ENCODE data around the gene LCMT2.
"Not testable (repeated sequence)": the region's sequence is repeated elsewhere in the genome, so short reads cannot be mapped to it uniquely, and the experiment has no call there.

LCMT2 gene

DNA sequence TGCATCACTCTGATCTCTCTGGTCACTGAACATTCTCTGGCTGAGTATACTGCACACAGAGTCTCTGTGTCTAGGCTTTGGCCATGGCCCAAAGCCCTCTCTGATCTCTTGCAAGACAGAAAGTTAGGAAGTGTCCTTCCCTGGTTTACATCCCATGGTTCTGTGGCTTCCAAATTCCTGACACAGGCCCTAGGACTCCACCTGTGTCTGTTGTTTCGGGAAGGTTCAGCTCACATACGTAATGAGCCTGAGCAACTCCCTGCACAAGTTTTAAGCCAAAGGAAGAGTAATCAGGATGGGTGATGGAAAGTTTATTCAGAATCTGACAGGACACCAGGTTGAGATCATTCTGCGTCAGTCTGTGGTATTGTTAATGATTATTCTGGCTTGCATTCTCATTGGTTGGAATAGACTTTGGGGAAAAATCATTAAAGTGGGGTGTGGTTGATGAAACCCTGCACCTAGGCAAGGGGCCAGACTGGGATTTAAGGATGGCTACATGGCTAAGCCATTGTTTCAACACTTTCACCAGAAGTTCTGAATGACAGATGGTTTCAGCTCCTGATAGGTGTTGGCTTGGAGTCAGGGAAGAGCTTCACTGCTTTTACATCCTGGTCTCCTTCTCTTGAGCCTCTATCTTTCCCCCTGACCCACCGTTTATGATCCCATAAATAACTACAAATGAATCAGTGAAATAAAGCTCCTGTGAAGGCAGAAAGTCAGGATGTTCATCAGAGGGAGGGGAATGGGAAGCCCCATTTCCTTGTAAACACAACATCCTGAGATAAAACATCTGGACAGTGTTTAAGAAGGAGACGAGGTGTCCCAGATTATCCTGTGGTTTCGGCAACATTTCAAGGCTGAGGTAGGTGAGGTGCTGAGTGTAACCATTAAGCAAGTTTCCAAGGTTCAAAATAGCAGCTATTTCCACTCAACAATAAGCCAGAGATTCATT is 14.1 kb downstream of the LCMT2 start:
- no peak for DNase-seq (ENCODE audit: low read depth)

GRCh38 chr15:43314171-43314570 is 16.2 kb downstream of the LCMT2 start:
- DNase-seq (ENCODE audit: low read depth) = no peak

DNA sequence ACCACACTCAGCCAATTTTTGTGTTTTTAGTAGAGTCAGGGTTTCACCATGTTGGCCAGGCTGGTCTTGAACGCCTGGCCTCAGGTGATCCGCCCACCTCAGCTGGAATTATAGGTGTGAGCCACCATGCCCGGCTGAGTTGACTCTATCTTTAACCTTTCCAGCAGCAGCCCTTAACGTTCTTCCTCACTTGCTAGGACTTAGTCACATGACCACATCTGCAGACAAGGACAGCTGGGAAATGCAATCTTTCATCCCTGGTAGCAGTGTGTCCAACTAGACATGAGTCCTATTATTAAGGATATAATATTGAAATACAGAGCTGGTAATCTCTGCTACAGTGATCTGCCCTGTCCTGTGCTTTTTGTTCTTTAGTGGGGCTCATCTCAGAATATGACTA is 18.0 kb downstream of the LCMT2 start:
- no peak for DNase-seq (ENCODE audit: low read depth)

GRCh38 chr15:43302205-43302817 is 28.1 kb downstream of the LCMT2 start, which contains the start of gene TGM7:
Gene TGM7 (minus strand): TSS chr15:43302255.
- DNase-seq (ENCODE audit: low read depth) = no peak

DNA sequence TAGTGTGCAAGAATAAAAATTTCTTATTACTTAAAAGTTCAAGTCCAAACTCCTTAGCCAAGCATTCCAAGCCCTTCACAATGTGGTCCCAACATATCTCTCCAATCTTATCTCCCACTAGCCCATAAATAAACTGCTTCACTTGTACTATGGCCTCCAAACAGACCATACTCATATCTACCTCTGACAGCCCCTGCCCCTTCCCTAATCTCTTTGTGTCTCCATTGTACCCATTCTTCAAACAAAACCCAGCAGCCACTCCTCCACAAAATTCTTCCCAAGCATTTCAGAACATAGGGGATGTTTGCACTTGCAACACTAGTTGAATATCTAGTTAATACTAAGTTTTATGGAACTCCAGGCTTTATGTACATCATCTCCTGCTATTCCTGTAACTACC is 30.5 kb downstream of the LCMT2 start:
- DNase-seq (ENCODE audit: low read depth) = no peak

- DNase-seq (ENCODE audit: low read depth) = no peak
Observed at GRCh38 chr15:43299411-43299810, 31.0 kb downstream of the LCMT2 start.

DNA sequence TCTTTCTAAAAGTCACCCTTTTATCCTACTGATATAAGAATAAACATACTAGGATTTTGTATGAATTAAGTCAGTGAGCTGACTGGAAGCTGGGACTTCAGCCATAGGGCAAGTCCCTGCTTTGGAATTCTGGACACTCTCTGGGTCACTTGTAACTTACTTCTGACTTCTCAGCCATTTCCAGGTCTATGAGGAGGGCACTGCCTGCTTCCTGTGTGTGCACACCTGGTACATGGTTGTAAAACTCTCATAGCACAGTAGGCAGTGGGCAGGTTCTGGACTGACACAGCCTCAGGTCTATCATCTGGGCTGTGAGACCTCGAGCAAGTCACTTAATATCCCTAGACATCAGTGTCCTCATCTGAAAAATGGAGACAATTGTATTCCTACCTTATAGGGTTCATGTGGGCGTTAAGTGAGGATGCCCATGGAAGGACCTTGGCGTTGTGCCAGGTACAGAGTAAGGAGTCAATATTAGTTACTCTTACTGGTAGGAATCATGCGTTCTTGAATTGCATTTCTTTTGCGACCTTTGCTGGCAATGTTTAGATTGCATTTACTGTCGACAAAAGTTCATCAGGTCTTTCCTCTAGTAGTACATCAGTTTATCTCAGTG is 36.2 kb downstream of the LCMT2 start:
- no peak for DNase-seq (ENCODE audit: low read depth)

- DNase-seq (ENCODE audit: low read depth) = no peak
Observed at GRCh38 chr15:43293432-43293831, 36.9 kb downstream of the LCMT2 start.

DNA sequence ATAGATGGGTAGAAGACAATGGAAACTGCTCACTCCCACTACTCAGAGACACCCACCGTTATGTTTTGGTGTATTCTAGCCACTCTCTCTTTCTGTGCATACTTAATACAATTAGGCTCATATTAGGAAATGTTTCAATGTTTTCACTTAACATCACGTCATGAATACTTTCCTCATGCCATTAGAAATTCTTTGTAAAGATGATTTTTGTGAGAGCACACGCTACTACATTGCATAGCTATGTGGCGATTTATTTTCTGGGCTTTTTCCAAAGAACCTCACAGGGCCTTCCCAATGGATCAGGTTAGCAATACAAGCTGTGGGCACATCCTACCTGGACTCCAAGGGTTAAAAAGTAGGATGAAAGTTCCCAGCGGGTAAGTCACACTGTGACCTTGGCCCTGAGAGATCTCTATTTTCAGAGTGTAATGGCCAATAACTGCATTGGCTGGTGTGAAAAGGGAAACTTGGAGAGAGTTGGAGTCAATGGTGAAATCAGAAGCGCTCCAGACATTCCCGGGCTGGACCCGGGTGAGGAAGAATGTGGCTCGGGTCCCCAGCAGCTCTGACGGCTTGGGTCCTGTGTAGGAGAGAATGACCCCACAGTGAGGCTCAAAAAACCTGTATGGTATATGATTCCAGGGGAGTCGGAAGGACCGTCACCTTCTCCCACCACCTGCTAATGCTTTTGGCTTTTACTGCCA is 37.8 kb downstream of the LCMT2 start:
- DNase-seq (ENCODE audit: low read depth) = no peak

GRCh38 chr15:43289656-43290055 is 40.7 kb downstream of the LCMT2 start:
- DNase-seq (ENCODE audit: low read depth) = not testable (repeated sequence)

DNA sequence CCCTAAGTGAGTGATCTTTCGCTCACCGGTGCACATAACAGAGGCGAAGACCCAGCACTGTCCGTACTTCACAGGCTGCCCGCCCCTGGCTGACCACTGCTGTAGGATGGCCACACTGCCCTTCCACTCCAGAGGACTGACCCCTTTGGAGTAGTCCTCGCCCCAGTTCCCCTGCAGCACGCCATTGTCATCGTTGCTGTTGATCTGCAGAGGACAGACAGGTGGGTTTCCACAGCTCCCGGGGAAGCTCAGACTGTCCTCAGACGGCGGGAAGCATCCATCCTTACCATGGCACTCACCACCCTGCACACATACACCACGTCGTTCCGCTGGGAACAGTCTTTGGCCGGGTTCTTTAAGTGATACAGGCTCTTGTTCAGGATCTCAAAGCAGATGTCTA is 43.1 kb downstream of the LCMT2 start:
- no peak for DNase-seq (ENCODE audit: low read depth)

- no peak for DNase-seq (ENCODE audit: low read depth)
Observed at GRCh38 chr15:43286074-43286473, 44.3 kb downstream of the LCMT2 start.

DNA sequence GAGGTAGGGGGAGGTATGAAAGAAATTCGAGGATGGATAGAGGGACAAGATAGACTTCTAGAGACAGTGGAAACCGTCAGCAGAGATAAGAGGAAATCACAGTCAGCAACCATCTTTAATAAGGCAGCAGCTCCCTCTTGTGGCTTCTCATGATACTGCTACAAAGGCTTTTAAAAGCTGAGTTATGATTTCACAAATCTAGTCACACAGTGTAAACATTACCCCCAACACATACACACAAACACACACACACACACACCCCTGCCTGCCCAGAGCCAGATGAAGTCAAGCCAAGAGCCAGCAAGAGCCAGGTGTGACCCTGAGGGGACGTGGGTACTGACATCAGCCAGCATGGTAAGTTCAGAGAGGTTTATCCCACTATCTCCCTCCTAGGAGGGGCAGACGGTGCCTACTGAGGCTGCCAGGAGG is 44.8 kb downstream of the LCMT2 start:
- DNase-seq (ENCODE audit: low read depth) = peak; percentile 36

GRCh38 chr15:43283526-43283925 is 46.8 kb downstream of the LCMT2 start:
- no peak for DNase-seq (ENCODE audit: low read depth)

GRCh38 chr15:43281926-43282602 is 48.3 kb downstream of the LCMT2 start:
- no peak for DNase-seq (ENCODE audit: low read depth)

GRCh38 chr15:43280996-43281395 is 49.4 kb downstream of the LCMT2 start:
- DNase-seq (ENCODE audit: low read depth) = no peak

DNA sequence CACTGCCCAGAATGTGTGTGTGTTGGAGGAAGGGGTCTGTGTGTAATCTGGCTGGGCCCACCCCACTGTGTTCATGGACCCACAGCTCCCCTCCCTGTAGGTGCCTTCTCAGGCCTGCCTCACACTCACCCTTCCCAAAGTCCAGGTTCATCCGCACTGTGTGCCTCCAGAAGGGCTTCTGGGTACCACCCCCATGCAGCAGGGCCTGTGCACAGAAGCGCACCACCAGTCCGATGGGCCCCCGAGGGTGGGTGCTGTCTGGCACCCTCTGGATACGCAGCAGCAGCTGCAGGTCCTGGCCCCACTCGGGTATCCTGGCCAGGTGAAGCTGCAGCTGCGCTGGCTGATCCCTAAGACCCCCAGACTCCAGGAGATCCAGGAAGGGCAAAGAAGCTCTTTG is 50.9 kb downstream of the LCMT2 start:
- no peak for DNase-seq (ENCODE audit: low read depth)

DNA sequence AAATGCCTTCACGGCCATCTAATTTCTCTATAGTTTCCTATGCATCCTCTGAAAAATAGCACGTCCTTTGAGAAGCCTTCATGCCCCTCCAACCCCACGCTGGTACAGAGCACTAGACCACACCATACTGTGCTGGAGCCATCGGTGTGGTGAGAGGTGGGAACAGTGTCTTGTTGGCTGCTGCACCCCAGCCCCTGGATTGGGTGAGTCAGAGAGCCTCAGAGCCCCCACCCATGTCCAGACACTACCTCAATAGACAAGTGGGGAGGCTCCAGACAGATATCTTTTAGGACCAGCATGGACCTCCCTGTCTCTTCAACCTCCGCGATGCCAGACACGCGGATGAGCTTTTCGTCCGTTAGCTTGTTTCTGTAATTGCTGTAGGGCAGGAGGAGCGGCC is 51.5 kb downstream of the LCMT2 start:
- no peak for DNase-seq (ENCODE audit: low read depth)

GRCh38 chr15:43277901-43278300 is 52.5 kb downstream of the LCMT2 start:
- no peak for DNase-seq (ENCODE audit: low read depth)

DNA sequence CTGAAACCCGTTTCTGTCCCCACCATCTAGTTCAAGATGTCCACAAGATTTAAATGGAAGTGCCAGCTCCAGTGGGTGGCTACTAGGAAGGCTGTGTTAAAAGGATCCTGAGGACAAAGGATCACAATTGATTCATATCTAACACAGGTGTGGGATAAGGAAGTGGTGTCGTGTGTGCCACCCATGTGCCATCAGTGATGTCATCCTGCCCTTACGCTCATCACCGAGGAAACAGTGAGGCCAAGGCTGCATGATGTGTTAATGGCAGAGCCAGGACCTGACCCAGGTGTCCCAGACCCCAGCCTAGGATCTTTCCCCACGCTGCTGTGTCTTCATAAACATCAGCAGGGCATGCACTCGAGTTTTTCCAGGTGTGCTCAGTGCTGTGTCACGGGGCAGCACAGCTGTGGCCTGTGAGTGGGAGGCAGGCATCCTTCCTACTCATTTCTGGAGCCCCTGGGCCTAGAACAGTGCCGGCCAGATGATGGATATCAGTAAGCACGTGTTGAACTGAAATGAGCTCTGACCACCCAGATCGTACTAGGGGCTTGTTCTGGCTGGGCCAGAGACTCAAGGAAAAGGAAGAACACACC is 53.0 kb downstream of the LCMT2 start:
- no peak for DNase-seq (ENCODE audit: low read depth)

DNA sequence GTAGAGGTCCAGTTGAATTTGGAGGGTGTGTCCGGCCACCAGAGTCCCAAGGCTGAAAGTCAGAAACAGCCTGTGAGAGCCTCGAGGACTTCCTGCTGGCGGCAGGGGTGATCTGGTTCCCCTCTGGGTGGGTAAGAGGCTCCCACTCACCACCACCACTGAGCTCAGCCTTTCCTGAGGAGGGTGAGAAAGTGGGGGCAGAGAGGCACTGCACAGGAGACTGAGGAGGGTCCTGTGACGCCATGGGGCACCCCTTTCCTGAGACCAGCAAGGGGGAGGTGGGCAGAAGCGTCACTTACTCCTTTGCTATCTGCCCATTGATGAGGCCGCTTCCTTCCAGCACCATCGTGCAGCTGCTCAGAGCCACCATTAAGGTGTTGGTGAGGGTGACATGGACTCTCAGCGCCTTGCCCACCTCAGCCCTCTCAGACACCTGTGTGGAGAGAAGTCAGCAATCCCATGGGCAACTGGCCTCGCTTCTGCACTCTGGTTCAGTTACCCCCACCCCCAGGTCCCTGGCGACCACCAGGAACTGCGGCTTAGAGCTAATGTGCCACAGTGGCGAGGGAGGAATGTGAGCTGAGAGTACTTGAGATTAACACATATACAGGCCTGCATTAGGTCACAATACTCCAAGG is 53.7 kb downstream of the LCMT2 start:
- DNase-seq (ENCODE audit: low read depth) = no peak
